Sigmoid colon (tissue), 7 donors: Measurements from ENCODE around the gene MAP1A. TPM values are rescaled to one million over a fixed set of nuclear protein-coding genes. Genes with fewer than 3 reads are reported as not detected.

ENCODE experiments used
- DNase-seq: peaks from one replicate; pipeline ENCODE4 v3.0.0-alpha.2; 2019
- H3K27ac ChIP-seq, 4 donors: fragments of 200-600 bp; sonication (generic); one replicate each; pipeline ENCODE4 v1.5.1; 2016 to 2019; ENCODE audit warnings: mild to moderate bottlenecking in 1 of 4
- H3K27me3 ChIP-seq, 3 donors: fragments of 200-600 bp; sonication (generic); one replicate each; pipeline ENCODE4 v1.5.1; 2019; ENCODE audit warnings: mild to moderate bottlenecking in 1 of 3
- H3K36me3 ChIP-seq, 4 donors: fragments of 200-600 bp; sonication (generic); one replicate each; pipeline ENCODE4 v1.5.1; 2016 to 2019
- H3K4me1 ChIP-seq, 4 donors: fragments of 200-600 bp; sonication (generic); one replicate each; pipeline ENCODE4 v1.5.1; 2017 to 2019
- H3K4me3 ChIP-seq, 4 donors: fragments of 200-600 bp; sonication (generic); one replicate each; pipeline ENCODE4 v1.5.1; 2017 to 2019; ENCODE audit warnings: mild to moderate bottlenecking in 2 of 4, moderate library complexity in 1 of 4
- H3K9me3 ChIP-seq, 4 donors: fragments of 200-600 bp in 3 of 4; sonication (generic) in 3 of 4; one replicate each; pipeline versions ENCODE4 v1.5.1 to v1.6.1; 2013 to 2019
- CTCF ChIP-seq, 4 experiments: fragments of 450-650 bp in 3 of 4; fragments of 200-600 bp in 1 of 4; IDR thresholded peaks; one replicate each; pipeline ENCODE4 v1.5.1; 2016 to 2019; ENCODE audit warnings: antibody characterized with exemption in 4 of 4, mild to moderate bottlenecking in 3 of 4, moderate library complexity in 2 of 4
- EP300 ChIP-seq, 4 donors: sonication (generic); formaldehyde crosslinking; IDR thresholded peaks; one replicate each; pipeline ENCODE4 v1.6.1; 2017; ENCODE audit warnings: antibody characterized with exemption in 4 of 4
- POLR2A ChIP-seq, 2 donors: fragments of 450-650 bp; IDR thresholded peaks; one replicate each; pipeline ENCODE4 v1.6.1; 2016; ENCODE audit warnings: antibody characterized with exemption in 2 of 2, mild to moderate bottlenecking in 2 of 2, moderate library complexity in 2 of 2
- POLR2AphosphoS5 ChIP-seq, 4 donors: sonication (generic); formaldehyde crosslinking; IDR thresholded peaks; one replicate each; pipeline ENCODE4 v1.6.1; 2017; ENCODE audit warnings: antibody characterized with exemption in 4 of 4
- WGBS, 2 donors: extraction: QIAGEN DNeasy Blood & Tissue Kit; methylation state at CpG; one replicate each; pipeline ENCODE4 v1.1.7; 2013; 5-methylcytosine and 5-hydroxymethylcytosine counted together
- intact Hi-C: fragments of 100-400 bp; cut with DNase I; formaldehyde crosslinking; loops from one replicate; pipeline ENCODE4 v1.15.1; 2023
- polyA plus RNA-seq, 3 donors: library from polyadenylated mRNA; stranded (reverse); fragments of 200-250 nt; gene quantifications; one replicate each; pipeline ENCODE4 v1.2.3, GENCODE V29; 2013
- total RNA-seq, 4 donors: library from RNA; depleted of rRNA; stranded (reverse); fragments of >200 nt; gene quantifications; one replicate each; pipeline ENCODE4 v1.1.0, GENCODE V29; 2016
- donor health status: healthy with polysubstance abuse.
- donor health status: Bipolar disorder and iron deficiency.
- donor health status: healthy.

MAP1A gene
- total and polyA plus RNA-seq, 7 donors: 0.23 to 61.2 (median 25.2) TPM

GRCh38 chr15:43538091-43538490 is 20.7 kb downstream of the MAP1A start:
- no peak overlapping the region for H3K4me3 ChIP-seq
- TF ChIP-seq POLR2AphosphoS5 (IDR thresholded peaks at IDR 0.05) (no peak), EP300 (IDR thresholded peaks at IDR 0.05) (no peak), CTCF (IDR thresholded peaks at IDR 0.05) (no peak), POLR2A (IDR thresholded peaks at IDR 0.05) (no peak)
- no peaks in the 10 kb centered on the region for H3K4me1 ChIP-seq
- 82 to 94% methylated on average over 2 of the region's 2 CpGs for WGBS, 2 donors
- no peak overlapping the region for H3K27ac ChIP-seq
- peaks cover 0 to 19% (median 0%) of the 10 kb centered on the region in 4 donors for H3K36me3 ChIP-seq
- DNase-seq: no peak
- intact Hi-C loops: no loop called here
- H3K27me3 ChIP-seq: no peaks in the 10 kb centered on the region
- no peaks in the 10 kb centered on the region for H3K9me3 ChIP-seq

- Histone ChIP-seq H3K27ac (no peak overlapping the region), H3K27me3 (no peaks in the 10 kb centered on the region), H3K9me3 (no peaks in the 10 kb centered on the region), H3K4me3 (no peak overlapping the region), H3K36me3 (peaks cover 0 to 5% (median 0%) of the 10 kb centered on the region in 4 donors), H3K4me1 (no peaks in the 10 kb centered on the region)
- no peak for TF ChIP-seq POLR2A (IDR thresholded peaks at IDR 0.05)
- no peak for TF ChIP-seq POLR2AphosphoS5 (IDR thresholded peaks at IDR 0.05)
- TF ChIP-seq EP300 (IDR thresholded peaks at IDR 0.05): no peak
- TF ChIP-seq CTCF (IDR thresholded peaks at IDR 0.05): no peak
- intact Hi-C loops: no loop called here
- DNase-seq: no peak
Observed at GRCh38 chr15:43541785-43542184, 24.4 kb downstream of the MAP1A start.

GRCh38 chr15:43544266-43544665 is 26.9 kb downstream of the MAP1A start:
- TF ChIP-seq POLR2A (IDR thresholded peaks at IDR 0.05) (no peak), POLR2AphosphoS5 (IDR thresholded peaks at IDR 0.05) (no peak), CTCF (IDR thresholded peaks at IDR 0.05) (no peak), EP300 (IDR thresholded peaks at IDR 0.05) (no peak)

GRCh38 chr15:43545426-43545825 is 28.0 kb downstream of the MAP1A start:
- H3K27ac ChIP-seq: no peak overlapping the region
- no peak for DNase-seq
- peaks cover 0 to 6% (median 0%) of the 10 kb centered on the region in 4 donors for H3K36me3 ChIP-seq
- H3K4me1 ChIP-seq: no peaks in the 10 kb centered on the region
- H3K27me3 ChIP-seq: no peaks in the 10 kb centered on the region
- intact Hi-C loops: no loop called here
- H3K4me3 ChIP-seq: no peak overlapping the region
- H3K9me3 ChIP-seq: peaks cover 0 to 3% (median 0%) of the 10 kb centered on the region in 4 donors
- no peak for TF ChIP-seq POLR2A (IDR thresholded peaks at IDR 0.05)
- no peak for TF ChIP-seq CTCF (IDR thresholded peaks at IDR 0.05)
- TF ChIP-seq POLR2AphosphoS5 (IDR thresholded peaks at IDR 0.05): no peak
- no peak for TF ChIP-seq EP300 (IDR thresholded peaks at IDR 0.05)
- 89 to 93% methylated on average over 1 of the region's 1 CpG for WGBS, 2 donors

More at GRCh38 chr15:43544266-43544665, 26.9 kb downstream of the MAP1A start:
- Histone ChIP-seq H3K36me3 (peaks cover 0 to 6% (median 0%) of the 10 kb centered on the region in 4 donors), H3K27me3 (no peaks in the 10 kb centered on the region), H3K4me3 (no peak overlapping the region), H3K27ac (no peak overlapping the region), H3K9me3 (peaks cover 0 to 3% (median 0%) of the 10 kb centered on the region in 4 donors), H3K4me1 (no peaks in the 10 kb centered on the region)
- intact Hi-C loops: no loop called here
- no peak for DNase-seq

GRCh38 chr15:43547539-43547938 is 30.1 kb downstream of the MAP1A start:
- TF ChIP-seq POLR2AphosphoS5 (IDR thresholded peaks at IDR 0.05) (no peak), CTCF (IDR thresholded peaks at IDR 0.05) (no peak), EP300 (IDR thresholded peaks at IDR 0.05) (no peak), POLR2A (IDR thresholded peaks at IDR 0.05) (no peak)
- WGBS, 2 donors: 96% methylated on average over 2 of the region's 2 CpGs
- Histone ChIP-seq H3K4me3 (no peak overlapping the region), H3K27me3 (no peaks in the 10 kb centered on the region), H3K36me3 (peaks cover 0 to 6% (median 0%) of the 10 kb centered on the region in 4 donors), H3K4me1 (no peaks in the 10 kb centered on the region), H3K9me3 (peaks cover 0 to 3% (median 0%) of the 10 kb centered on the region in 4 donors), H3K27ac (no peak overlapping the region)
- intact Hi-C loops: no loop called here
- no peak for DNase-seq
